Activated T-cell treated with anti-CD3 and anti-CD28 coated beads, Interleukin-2, amount 50 U/mL, for 1 hour (primary cell): ENCODE results near the gene XRCC4.

Source experiments
- DNase-seq: peaks from one replicate; pipeline ENCODE4 v3.0.0-alpha.2; 2020

XRCC4 gene

GRCh38 chr5:83357621-83358231, 280.4 kb downstream of the XRCC4 start:
- no peak for DNase-seq

DNA sequence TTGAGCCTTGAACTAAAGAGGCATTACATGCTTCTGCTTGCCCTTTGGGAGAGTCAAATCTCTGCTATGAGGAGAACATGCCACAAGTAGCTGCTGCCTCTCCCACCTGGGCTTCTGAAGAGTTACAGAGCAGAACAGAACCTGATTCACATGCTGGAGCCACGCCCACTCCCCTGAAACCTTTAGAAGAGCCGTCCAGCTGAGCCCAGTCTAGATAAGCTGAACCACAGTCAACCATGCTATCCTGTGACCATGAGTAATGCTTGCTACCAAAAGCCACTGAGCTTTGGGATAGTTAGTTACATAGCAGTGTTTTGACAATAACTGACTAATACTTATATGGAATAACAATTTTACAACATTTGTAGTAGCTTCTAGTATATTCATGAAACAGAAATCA, 283.2 kb downstream of the XRCC4 start:
- DNase-seq = no peak

DNA sequence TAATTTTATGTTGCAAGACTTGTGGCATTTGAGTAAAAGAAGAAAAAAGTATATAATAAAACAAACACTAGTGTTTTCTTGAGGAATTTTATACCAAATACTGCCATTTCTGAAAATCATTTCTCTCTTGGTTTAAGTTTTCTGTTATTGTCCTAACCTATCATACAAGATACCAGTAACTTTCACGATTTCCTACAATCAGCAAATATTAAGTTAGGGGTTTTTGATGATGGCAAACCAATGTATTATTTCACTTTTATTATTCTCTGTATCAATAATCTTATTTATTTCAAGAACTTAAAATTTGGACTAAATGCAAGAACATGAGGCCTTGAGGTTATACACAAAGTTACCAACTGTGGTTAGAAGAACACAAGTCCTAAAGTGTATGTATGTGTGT, 285.2 kb downstream of the XRCC4 start:
- no peak for DNase-seq

GRCh38 chr5:83363111-83363885, 286.0 kb downstream of the XRCC4 start:
- no peak for DNase-seq

GRCh38 chr5:83363886-83364275, 286.5 kb downstream of the XRCC4 start:
- no peak for DNase-seq

DNA sequence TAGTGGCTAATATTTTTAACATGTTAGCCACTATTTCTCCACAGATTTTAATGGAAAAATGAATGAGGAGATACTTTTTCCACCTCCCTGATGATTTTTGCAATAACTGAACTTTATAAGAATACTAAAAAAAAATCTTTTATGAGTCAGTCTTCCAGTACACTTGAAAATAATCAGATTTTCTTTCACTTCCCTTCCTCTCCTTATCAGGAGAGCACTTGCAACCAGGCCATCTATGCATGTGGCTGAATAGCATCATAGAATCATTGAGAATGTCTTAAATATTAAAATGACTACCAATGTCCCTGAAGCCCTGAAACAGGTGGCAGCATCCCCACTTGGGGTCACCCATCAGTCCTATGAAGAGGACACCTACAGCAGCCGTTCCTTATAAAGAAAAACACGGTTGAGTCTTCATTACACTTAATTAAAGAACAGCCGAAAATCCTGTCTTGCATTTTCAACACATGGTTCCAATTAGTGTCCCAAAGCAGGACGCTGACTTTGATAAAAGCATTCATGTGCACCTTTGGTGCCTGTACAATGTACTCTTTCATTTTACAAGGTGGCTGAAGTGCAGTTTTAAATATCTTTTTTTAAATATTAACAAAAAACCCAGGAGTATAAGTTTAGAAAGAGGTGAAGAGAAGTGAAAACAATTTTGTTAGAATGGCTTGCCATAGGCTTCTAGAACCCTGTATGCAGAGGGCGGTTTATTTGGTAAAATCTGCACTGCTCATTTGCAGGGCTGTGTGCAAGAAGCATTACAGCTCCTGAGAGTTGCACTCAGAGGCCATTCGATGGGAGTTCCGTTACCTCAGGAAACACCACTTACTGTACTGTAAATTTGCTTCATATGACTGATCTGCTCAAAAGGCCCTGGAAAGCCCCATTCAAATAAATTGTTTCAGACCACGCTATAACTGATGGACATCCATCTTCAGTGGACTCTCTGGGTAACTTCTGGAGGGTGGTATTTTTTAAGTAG, 287.3 kb downstream of the XRCC4 start:
- no peak for DNase-seq

GRCh38 chr5:83368319-83368718, 291.0 kb downstream of the XRCC4 start:
- no peak for DNase-seq

DNA sequence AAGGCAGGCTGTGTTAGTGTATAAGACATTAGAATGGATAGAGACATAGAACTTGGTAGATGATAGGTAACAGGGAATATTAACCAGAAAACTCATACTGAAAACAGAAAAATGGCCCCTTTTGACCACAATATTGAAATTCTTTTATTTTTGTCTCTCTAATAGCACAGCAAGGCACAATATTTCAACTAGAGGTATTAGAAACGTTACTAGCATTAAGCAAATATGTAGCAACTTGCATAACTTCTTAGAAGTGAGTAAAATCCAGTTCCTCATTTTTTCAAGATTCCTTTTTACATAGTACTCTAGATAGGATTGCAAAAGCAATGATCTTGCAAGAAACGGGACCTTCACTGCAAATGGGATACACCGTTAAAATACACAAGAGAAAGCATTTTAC, 291.5 kb downstream of the XRCC4 start:
- no peak for DNase-seq

DNA sequence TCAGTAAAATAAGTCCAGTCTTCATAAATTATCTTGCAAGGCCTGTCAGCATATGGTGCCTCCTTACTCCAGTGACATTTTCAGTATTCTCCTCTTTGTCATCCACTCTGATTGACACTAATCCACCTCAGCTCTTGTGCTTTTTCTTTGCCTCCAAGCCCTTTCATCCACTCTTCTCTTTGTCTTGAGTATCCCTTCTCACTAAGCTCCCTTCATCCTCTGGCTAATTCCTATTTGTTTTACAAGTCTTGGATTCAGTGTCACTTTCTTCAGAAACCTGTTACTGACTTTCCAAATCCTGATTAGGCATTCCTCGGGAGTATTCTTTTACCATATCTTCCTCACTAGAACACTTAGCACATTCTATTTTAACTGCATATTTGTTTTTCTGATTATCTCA, 293.6 kb downstream of the XRCC4 start:
- DNase-seq = no peak

- DNase-seq = no peak
Measured at GRCh38 chr5:83371726-83372125, 294.4 kb downstream of the XRCC4 start.

DNA sequence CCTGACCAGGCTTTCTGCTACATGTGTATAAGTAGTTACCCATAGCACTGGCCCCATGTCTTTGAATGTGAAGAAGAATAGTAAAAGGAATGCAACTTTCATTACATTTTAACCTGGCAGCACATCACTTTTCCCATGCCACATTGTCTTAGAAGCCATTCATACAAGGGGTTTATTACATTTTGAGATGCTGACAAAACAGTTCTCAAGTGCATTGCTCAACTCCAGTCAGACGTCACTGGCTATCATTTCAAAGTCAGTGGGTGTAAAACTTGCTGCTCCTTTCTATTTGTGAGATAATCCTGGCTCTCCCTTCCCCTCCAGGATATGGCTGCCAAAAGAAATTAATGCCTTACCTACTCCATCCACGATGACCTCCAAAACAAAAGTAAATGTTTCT, 297.2 kb downstream of the XRCC4 start:
- no peak for DNase-seq

DNA sequence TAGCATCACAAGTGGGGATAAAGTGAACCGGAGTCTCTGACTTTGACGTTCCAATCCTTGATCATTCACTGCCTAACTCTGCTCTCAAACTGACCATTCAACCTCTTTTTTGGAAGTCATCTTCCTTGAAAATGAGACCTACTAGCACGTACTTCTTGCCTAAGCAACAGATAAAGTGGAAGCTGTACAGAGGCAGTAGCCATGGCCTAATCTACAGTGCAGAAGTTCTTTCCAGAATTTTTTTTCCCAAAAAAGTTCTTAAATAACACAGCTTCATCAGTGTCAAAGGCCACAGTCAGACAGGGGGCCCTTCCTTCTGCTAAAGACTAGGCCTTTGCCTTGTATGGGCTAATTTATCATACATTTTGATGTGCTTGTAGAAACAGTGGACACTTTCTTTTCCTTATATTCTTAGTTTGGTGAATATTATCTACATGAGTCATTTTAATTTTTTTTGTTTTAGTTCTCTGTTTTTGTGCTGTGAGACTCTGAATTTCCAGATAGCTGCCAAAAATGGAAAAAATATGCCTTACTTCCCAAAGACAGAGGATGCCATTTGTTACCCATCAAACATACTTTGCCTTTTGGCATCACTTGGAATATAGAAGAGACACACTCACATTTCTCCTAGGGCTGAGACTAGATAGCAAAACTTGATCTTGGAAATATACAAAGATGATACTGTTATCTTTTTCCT, 297.9 kb downstream of the XRCC4 start:
- no peak for DNase-seq

DNA sequence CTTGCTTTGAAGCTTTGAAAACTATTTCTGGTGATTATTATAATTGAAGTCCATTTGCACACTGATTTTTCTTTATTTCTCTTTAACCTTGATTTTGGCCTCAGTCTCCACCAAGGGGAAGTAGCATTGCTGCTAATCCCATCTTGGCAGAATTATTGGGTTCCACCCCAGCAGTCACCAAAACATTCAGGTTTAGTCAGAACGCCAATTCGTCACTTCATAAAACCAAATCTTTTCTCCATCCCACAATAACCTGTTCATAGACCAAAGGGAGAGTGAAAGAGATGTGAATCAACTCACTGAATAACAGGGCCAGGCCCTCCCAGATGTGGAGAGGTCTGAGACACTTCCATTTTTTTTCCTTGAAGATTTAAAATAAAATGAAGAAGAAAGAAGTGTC, 299.1 kb downstream of the XRCC4 start:
- no peak for DNase-seq

GRCh38 chr5:83377131-83377865, 300.0 kb downstream of the XRCC4 start:
- no peak for DNase-seq

DNA sequence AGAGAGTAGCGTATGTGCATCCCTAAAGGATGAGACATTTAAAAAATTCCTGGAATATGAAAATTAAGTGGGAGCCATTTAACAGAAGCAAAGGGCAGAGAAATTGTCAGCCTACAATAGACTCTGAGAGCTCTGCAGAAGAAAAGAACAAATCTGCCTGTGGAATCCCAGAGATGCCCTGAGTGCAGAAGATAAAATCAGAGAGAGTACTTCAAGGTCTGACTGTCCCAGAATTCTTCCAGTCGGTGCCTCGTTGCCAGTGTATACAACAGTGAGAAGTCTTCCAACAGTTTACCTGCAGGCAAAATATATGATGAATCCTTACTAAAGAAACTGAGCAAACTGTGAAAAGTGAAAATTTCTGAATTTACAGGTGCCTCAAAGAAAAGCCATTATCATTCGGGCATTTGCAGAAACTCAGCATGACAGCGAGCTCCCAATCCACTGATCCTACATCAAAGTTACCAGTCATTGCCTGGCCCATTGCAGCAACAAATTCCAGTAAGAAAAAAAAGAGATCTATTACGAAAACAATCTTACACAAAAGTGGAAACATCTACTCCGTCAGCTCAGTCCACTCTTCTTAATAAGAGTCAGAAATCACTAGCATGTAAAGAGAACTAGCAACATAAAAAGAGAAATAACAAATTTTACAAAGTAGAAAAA, 301.4 kb downstream of the XRCC4 start:
- no peak for DNase-seq

DNA sequence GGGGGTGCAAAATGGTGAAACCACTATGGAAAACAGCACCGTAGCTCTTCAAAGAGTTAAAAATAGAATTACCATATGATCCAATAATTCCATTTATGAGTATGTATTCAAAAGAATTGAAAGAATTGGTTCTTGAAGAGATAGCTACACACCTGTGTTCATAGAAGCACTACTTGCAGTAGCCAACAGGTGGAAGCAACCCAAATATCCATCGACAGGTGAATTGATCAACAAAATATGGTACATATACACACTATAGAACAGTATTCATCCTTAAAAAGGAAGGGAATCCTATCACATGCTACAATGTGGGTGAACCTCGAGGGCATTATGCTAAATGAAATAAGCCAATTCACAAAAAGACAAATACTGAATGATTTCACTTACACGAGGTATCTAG, 308.5 kb downstream of the XRCC4 start:
- DNase-seq = no peak

GRCh38 chr5:83387041-83387440, 309.7 kb downstream of the XRCC4 start:
- no peak for DNase-seq

- DNase-seq = no peak
Measured at GRCh38 chr5:83388608-83389007, 311.3 kb downstream of the XRCC4 start.

DNA sequence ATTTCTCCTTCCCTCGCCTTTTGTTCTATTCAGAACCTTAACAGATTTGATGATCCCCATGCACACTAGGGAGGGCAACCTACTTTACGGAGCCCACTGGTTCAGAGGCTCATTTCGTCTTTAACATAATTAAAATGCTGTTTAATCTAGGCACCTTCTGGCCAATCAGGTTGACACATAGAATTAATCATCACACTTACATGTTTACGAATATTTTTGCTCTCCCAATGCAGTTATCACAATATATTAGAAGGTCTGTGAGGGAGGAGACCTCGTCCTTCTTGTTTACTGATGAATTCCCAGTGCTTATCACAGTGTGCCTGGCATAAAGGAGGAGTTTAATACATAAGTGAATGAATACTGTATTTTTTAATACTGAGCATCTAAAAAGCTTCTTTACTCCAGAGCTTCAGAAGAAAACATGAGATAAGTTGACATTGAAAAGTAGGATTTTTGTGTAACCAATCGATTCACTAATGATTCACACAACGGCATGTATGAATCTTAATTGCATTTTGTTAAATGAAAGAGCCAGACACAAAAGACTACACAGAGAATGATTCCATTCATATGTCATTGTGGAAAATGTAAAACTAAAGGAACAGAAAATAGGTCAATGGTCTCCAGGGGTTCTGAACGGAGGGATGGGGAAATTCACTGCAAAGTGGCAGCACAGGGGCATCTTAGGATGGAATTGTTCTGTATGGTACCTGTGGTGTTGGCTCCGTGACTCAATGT, 315.6 kb downstream of the XRCC4 start:
- no peak for DNase-seq

DNA sequence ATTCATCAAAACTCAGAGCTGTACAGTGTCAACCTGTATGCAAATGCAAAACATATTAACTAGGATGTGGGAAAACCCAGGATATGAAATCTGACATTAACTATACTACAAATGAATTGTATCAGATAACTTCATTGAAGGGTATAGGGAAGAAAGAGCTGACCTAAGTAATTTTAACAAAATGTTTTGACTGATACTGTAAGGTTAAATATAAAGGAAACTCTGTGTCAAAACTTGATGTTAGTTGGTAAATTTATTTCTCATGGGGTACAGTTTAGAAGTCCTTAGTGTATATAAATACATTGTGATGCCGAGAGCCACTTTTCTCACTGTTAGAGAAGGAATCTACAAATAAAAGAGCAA, 316.1 kb downstream of the XRCC4 start:
- no peak for DNase-seq

DNA sequence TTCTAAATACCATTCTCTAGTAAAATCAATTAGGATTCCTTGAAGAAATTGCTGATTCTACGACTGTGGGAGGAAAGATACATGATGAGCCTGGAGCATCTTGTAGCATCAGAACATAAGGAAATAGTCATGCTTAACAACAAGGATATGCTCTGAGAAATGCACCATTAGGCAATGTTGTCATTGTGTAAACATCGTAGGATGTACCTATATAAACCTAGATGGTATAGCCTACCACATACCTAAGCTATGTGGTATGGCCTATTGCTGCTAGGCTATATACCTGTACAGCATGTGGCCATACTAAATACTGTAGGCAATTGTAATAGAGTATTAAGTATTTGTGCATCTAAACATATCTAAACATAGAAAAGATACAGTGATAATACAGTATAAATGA, 316.8 kb downstream of the XRCC4 start:
- no peak for DNase-seq
